Measurements from ENCODE around the gene BIVM. TPM values are rescaled to one million over a fixed set of nuclear protein-coding genes. Genes with fewer than 3 reads are reported as not detected.

BIVM gene
- total RNA-seq, 1 donor from 2014 or later = 16.6 TPM

GRCh38 chr13:102812611-102813287 is 13.8 kb downstream of the BIVM start:
- Histone ChIP-seq H3K4me3 (ENCODE audit: low read depth, low read length) (no peak overlapping the region), H3K36me3 (ENCODE audit: control insufficient read depth, insufficient read depth, low read length) (no peaks in the 10 kb centered on the region), H3K27me3 (ENCODE audit: control insufficient read depth, insufficient read depth, low read length) (no peaks in the 10 kb centered on the region)
- no peak for TF ChIP-seq CTCF (IDR thresholded peaks at IDR 0.05; ENCODE audit: insufficient read depth, low read length, poor library complexity, severe bottlenecking)
- DNase-seq (ENCODE audit: low read depth) = no peak

- TF ChIP-seq CTCF (IDR thresholded peaks at IDR 0.05; ENCODE audit: insufficient read depth, low read length, poor library complexity, severe bottlenecking) = no peak
- no peaks in the 10 kb centered on the region for H3K36me3 ChIP-seq (ENCODE audit: control insufficient read depth, insufficient read depth, low read length)
- no peaks in the 10 kb centered on the region for H3K27me3 ChIP-seq (ENCODE audit: control insufficient read depth, insufficient read depth, low read length)
- no peak for DNase-seq (ENCODE audit: low read depth)
- no peak overlapping the region for H3K4me3 ChIP-seq (ENCODE audit: low read depth, low read length)
Measured at GRCh38 chr13:102814025-102814607, 15.2 kb downstream of the BIVM start.

- H3K27me3 ChIP-seq (ENCODE audit: control insufficient read depth, insufficient read depth, low read length) = no peaks in the 10 kb centered on the region
- H3K4me3 ChIP-seq (ENCODE audit: low read depth, low read length) = no peak overlapping the region
- no peaks in the 10 kb centered on the region for H3K36me3 ChIP-seq (ENCODE audit: control insufficient read depth, insufficient read depth, low read length)
- no peak for TF ChIP-seq CTCF (IDR thresholded peaks at IDR 0.05; ENCODE audit: insufficient read depth, low read length, poor library complexity, severe bottlenecking)
- DNase-seq (ENCODE audit: low read depth) = no peak
Measured at GRCh38 chr13:102814793-102815192, 15.9 kb downstream of the BIVM start.

GRCh38 chr13:102815788-102816187 is 16.9 kb downstream of the BIVM start:
- no peak for TF ChIP-seq CTCF (IDR thresholded peaks at IDR 0.05; ENCODE audit: insufficient read depth, low read length, poor library complexity, severe bottlenecking)
- H3K4me3 ChIP-seq (ENCODE audit: low read depth, low read length) = no peak overlapping the region
- H3K27me3 ChIP-seq (ENCODE audit: control insufficient read depth, insufficient read depth, low read length) = no peaks in the 10 kb centered on the region
- no peaks in the 10 kb centered on the region for H3K36me3 ChIP-seq (ENCODE audit: control insufficient read depth, insufficient read depth, low read length)
- DNase-seq (ENCODE audit: low read depth) = no peak

- Histone ChIP-seq H3K36me3 (ENCODE audit: control insufficient read depth, insufficient read depth, low read length) (no peaks in the 10 kb centered on the region), H3K4me3 (ENCODE audit: low read depth, low read length) (no peak overlapping the region), H3K27me3 (ENCODE audit: control insufficient read depth, insufficient read depth, low read length) (no peaks in the 10 kb centered on the region)
- no peak for DNase-seq (ENCODE audit: low read depth)
- TF ChIP-seq CTCF (IDR thresholded peaks at IDR 0.05; ENCODE audit: insufficient read depth, low read length, poor library complexity, severe bottlenecking) = no peak
Measured at GRCh38 chr13:102816708-102817107, 17.8 kb downstream of the BIVM start.

GRCh38 chr13:102817241-102817640 is 18.3 kb downstream of the BIVM start:
- DNase-seq (ENCODE audit: low read depth) = no peak
- Histone ChIP-seq H3K27me3 (ENCODE audit: control insufficient read depth, insufficient read depth, low read length) (no peaks in the 10 kb centered on the region), H3K36me3 (ENCODE audit: control insufficient read depth, insufficient read depth, low read length) (no peaks in the 10 kb centered on the region), H3K4me3 (ENCODE audit: low read depth, low read length) (no peak overlapping the region)
- no peak for TF ChIP-seq CTCF (IDR thresholded peaks at IDR 0.05; ENCODE audit: insufficient read depth, low read length, poor library complexity, severe bottlenecking)
